CD1c-positive myeloid dendritic cell (primary cell): ENCODE results near the gene UXS1.
A peak's percentile ranks its signal among the peaks of the same experiment; 100 is the strongest.

ENCODE experiments used
- DNase-seq: peaks from one replicate; pipeline ENCODE4 v3.0.0-alpha.2; 2016; ENCODE audit errors: extremely low spot score

The UXS1 gene

DNA sequence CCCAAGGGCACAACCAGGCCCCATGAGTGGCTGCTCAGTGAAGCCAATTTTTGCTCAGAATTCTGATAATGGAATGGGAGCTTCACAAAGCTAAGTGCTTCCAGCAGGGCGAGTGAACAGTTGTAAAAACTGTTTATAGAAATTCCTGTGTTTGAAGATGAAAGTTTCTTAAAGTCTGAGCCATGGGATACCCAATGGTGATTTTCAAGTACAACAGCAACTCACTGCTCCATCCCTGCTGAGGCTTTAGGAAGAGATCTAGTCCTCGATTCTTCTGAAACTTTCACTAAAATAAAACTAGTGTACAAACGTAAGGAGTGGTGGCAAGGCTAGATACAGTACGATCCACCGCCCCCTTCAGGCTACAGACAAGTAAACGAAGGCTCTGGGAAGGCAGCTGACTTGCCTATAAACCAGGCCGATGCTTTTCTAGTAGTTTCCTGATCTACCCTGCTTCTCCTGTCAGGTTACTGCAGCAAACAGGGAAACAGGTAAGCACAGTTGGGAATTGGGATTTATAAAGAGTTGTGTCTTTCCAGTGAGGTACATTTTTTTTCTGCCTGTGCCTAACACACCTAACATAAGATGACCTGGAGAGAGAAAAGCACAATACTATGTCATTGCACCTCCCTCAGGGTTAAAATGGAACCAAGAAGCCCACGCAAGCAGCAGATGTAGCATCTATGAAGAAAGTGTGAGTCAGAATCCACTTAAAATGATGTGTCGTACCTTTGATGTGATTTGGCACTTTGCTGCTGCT, 108.7 kb downstream of the UXS1 start:
- DNase-seq = peak; percentile 36

GRCh38 chr2:106080959-106081358, 113.1 kb downstream of the UXS1 start:
- DNase-seq = no peak

DNA sequence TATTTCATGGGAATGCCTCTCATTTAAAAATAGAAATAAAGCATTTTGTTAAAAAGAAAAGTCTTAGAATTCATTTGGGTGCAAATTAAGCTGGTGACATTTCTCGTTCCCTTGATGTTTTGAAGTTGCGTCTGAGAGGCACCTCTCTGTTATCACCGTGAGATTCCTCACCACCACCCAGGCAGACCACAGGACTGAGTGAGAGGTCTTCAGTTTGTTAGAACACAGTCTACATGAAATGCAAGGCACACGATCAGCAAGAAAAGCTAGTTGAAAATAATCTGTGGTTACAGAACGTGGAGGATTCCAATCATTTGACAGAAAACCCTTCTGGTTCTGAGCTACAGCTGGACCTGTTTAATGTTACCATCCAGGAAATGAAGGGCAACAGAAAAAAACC, 116.0 kb downstream of the UXS1 start:
- DNase-seq = no peak

DNA sequence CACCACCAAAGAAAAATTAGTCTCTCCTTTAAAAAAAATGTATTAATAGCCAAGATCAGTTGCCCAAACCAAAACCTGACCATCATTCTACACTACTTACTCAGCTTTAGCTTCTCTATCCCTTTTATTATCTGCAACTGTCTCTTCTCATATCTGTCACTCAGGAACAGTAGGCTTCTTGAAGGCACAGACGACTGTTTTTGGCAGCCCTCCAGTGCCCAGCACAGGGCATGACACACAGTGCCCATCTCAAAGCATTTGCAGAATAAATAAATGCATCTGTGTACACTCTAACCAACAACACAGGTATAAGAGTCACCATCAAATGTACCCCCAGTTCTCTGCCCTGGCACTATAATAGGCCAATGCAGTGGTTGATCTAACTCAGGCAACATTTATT, 117.2 kb downstream of the UXS1 start:
- no peak for DNase-seq

- DNase-seq = no peak
Observed at GRCh38 chr2:106075048-106075447, 119.1 kb downstream of the UXS1 start.

DNA sequence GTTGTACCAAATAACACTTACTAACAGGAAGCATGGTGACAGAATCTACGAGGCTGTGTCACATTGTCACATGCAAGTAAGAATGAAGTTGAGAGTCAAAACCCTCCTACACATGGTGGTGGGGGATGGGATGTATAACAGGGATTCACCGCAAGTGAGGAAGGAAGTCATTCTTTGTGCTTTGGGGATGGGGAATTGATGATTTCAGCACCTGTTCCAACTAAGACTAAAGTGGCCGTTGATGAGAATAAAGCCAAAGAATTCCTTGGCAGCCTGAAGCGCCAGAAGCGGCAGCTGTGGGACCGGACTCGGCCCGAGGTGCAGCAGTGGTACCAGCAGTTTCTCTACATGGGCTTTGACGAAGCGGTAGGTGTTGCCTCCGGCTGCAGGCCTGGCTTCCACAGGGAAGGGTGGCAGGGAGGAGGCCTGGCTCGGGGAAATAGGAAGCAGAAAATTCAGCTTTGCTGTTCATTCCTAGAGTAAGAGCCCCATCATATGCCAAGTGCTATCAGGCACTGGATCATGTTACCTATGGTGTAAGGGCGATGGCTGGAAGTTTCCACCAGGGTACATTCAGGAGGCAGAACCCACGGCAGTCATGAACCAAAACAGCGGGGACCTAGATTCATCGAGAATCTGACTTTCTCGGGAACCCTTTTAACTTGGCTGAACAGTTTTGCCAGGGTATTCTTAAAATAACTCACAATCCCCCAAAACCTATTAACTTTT, 120.3 kb downstream of the UXS1 start:
- no peak for DNase-seq

DNA sequence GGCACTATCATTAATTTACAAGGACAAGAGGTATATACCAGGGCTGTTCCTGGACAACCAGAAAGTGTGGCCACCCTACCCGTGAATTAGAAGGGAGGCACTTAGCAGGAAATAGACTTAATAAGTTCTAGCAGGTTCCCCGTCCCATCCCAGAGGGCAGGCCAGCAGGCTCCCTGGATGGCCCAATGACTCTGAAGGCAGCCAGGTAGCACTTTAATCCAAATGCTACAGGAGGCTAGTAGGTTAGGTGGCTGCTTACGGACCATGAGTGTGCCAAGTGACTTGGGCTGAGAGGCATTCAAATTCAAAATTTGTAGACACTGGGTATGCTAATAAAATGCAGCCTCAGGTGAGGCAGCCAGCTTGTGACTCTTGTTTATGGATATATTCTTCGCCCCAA, 123.9 kb downstream of the UXS1 start:
- no peak for DNase-seq

DNA sequence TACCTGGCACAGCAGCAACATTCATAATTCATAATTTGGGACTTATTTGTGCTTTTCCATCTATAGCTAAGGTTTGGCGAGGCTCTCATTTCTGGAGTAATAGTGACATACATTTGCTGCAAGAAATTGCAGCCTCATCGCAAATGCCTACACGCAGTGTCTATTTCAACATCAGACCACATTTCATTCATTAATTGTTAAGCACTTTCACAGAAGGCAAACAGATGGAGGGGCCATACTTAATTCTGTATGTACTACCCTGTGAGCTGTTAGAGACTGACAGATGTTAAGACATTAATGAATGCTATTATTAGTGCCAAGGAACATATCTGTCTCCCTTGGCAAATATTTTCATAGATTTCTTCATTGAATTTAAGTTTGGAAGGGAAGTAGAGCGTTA, 125.7 kb downstream of the UXS1 start:
- DNase-seq = no peak

GRCh38 chr2:106065983-106066820, 127.9 kb downstream of the UXS1 start:
- DNase-seq = no peak

DNA sequence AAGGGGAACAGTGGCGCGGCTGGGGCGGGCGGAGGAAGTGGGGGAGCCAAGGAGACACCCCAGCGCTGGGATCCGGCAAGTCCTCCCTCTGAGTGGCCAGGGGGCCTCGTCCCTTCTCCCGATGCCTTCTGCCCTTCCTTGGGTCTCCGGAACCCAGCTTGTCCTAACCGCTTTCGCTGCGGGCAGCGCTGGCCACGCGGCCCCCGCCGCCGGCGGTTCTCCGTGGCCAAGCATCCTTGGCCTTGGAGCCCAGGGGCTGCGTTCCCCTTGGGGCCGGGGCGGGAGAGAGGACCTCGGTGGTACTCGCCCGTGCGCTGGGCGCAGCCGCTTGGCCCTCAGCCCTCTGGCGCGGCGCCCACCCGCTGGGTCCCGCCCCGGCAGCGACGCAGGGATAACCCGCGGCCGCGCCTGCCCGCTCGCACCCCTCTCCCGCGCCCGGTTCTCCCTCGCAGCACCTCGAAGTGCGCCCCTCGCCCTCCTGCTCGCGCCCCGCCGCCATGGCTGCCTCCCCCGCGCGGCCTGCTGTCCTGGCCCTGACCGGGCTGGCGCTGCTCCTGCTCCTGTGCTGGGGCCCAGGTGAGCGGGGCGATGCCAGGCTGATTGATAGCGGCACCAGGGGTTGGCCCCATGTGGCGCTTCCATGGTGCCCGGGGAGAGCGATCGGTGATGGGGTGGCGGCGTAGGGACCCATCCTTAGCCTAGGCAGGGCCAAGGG, 128.7 kb downstream of the UXS1 start:
- DNase-seq = no peak

DNA sequence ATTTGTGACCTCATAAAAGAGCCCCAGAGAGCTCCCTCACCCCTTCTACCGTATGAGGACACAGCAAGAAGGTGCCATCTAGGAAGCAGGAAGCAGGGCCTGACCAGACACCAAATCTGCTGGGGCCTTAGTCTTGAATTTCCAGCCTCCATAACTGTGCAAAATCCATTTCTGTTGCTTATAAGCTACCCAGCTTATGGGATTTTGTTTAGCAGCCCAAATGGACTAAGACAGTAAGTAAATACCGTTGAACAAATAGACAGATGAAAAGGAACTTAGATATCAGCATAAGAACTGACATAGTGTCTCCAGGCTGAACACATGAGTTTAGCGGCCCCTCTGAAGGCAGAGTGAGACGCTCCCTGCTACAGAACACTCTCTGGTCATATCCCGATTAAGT, 130.9 kb downstream of the UXS1 start:
- no peak for DNase-seq

GRCh38 chr2:106062627-106063026, 131.5 kb downstream of the UXS1 start:
- no peak for DNase-seq

DNA sequence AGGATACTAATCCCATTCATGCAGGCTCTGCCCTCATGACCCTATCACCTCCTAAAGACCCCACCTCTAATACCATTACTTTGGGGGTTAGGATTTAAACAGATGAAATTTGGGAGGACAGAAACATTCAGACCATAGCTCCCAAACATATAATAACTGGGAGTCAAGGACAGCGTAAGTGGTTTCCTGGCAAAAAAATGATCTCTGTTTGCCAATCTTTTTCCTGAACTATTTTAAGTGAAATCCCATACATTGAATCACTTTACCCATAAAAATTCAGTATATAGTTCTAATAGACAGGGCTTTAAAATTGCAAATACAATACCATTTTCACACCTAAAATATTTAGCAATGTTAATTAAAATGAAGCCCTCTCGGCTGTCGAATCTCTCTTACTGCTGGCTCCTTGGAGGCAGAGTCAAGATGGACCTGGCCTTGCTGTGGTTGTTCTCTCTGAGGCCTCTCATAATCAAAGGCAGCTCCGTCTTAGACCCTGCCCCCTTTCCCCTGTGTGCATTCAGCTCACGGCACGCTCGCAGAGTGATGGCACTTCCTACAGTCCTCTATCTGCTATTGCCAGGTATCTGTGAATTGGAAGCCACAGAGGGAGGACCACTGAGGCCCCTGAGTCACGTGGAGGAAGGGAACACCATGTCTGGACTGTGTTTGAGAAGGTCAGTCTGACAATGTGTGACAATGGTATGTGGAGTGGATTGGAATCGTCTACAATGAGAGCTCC, 132.3 kb downstream of the UXS1 start:
- no peak for DNase-seq

DNA sequence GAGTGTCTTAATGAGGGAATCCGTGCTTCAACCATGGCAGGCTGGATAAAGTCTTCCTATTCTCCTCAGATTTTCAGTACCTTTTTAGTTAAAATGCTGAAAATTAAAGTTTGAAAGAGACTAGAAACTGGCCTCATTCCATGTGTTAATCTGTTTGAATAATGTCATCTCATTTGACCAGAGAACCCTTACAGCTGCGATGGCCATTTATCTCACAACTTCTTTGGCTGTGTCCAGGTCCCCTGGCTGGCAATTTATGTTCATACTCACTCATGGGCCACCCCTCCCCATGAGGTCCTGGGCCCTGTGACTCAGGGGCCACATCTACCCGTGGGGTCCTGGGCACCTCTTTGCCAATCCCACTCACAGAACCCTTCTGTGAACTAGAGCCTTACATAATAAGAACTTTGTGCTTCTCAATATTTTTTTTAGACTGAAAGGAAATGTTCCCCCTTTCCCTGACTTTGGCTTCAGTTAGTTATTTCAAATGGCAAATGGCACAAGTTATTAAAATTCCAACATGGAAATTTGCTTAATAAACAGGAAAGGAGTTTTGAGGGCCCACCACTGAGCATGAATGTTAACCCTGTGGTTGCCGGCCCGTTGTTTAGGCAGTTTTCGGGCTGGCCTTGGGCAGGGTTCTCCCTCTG, 134.6 kb downstream of the UXS1 start:
- no peak for DNase-seq

- no peak for DNase-seq
Observed at GRCh38 chr2:106058469-106059137, 135.5 kb downstream of the UXS1 start.

DNA sequence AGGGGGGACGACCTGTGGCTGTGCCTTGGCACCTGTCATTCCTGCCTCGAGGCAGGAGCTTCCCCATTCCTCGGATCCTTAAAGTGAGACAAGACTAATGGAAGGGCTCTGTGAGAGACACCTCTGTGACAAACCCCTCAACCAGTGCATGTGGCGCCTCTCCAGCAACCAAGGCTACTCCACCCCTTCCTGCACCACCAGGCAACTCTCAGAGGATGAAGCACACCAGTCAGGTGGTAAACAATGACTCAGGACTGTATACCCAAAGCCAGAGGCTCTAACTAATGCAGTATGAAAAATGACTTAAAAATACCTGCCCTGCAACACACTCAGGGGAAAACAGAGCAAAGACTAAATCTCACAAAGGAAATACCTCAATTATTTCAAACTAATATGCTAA, 136.9 kb downstream of the UXS1 start:
- no peak for DNase-seq

DNA sequence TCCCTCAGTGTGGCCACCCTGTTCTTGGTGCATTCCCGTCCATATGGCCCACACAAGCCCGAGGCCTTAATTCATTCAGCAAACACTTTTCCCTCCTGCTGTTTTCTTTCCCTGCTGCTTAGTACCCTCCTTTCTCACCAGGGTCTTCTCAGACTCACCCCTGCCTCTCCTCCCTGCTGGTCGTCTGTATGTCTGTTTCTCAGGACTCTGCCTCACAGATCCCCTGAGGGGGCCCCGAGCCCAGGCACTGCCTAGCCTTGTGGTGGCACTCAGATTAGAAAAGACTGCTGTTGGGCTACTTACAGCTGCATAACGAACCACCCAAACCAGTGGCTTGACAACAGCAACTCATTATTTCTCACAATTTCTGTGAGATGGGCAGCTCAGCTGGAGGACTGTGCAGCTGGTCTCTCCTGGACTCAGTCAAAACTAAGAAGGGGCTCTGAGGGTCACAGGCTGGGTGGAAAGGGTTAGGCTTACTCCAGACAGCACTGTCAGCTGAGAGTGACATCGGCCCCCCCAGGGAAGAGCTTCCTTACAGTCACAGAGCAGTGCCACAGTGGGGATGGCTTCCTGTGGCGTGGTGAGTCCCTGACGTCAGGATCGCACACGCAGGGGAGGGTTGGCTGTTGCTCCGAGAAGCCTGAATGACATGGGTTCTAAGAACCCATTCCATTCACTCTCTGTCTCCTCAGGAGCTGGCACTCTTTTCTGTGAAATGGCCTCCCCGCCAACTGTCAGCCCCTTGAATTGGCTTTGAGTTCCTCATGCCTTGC, 139.0 kb downstream of the UXS1 start:
- DNase-seq = no peak

DNA sequence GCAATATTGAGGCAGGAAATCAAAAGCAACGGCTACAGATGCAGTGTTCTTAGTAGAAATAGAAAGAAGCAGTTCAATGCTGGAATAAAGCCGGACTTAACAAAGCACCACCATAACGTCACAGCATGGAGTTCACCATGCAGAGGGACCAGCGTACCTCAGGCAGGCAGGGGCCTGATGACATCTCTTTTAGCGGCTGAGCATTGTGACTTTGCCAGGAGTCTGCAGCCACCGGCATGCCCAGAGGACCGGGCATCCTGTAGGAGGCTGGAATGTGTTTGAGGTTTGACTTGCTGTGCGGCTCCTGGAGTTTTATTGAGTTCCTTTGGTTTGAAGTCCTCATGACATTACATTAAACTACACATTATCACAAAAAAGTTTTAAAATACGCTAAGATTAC, 139.8 kb downstream of the UXS1 start:
- no peak for DNase-seq

DNA sequence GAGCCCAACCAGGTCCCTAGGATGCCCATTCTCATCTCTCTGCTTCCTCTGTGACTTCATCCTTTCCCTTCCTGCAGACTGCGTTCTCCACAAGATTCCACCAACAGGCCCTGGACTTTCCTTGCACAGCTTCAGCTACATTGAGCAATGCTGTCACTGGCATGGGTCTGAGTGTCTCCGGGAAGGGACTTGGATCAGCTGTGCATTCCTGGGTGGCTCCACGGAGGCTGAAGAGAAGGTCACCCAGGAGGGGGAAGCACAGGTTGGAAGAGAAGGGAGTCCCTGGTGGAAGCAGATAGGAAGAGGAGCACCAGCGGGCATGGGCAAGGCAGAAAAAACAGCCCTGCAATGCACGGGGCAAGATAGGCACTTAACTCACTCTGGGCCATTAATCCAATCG, 140.5 kb downstream of the UXS1 start:
- DNase-seq = no peak
